Muscle layer of colon (tissue), 2 donors: ENCODE data around the gene RAB1B.

Source experiments
- H3K27ac ChIP-seq: one replicate; pipeline ENCODE4 v1.7.0; 2013; ENCODE audit warnings: low read depth, mild to moderate bottlenecking, low read length, moderate library complexity
- H3K27me3 ChIP-seq, 2 donors: one replicate each; pipeline ENCODE4 v1.7.0; 2013; ENCODE audit warnings: low read length in 2 of 2, mild to moderate bottlenecking in 2 of 2; ENCODE audit not compliant: insufficient read depth in 2 of 2, control insufficient read depth in 1 of 2
- H3K36me3 ChIP-seq: one replicate; pipeline ENCODE4 v1.7.0; 2013; ENCODE audit warnings: mild to moderate bottlenecking, low read length; ENCODE audit not compliant: insufficient read depth
- H3K4me1 ChIP-seq: one replicate; pipeline ENCODE4 v1.7.0; 2013; ENCODE audit warnings: mild to moderate bottlenecking, low read length; ENCODE audit not compliant: insufficient read depth
- H3K4me3 ChIP-seq, 2 donors: one replicate each; pipeline ENCODE4 v1.7.0; 2013; ENCODE audit warnings: low read length in 2 of 2, low read depth in 1 of 2, mild to moderate bottlenecking in 1 of 2, moderate library complexity in 1 of 2
- H3K9ac ChIP-seq: one replicate; pipeline ENCODE4 v1.7.0; 2013; ENCODE audit warnings: low read length
- H3K9me3 ChIP-seq: one replicate; pipeline ENCODE4 v1.7.0; 2013; ENCODE audit warnings: mild to moderate bottlenecking, low read length
- donor health status: abdominal sarcoma.
- donor health status: Adenocarcinoma of cecum.

The RAB1B gene

DNA sequence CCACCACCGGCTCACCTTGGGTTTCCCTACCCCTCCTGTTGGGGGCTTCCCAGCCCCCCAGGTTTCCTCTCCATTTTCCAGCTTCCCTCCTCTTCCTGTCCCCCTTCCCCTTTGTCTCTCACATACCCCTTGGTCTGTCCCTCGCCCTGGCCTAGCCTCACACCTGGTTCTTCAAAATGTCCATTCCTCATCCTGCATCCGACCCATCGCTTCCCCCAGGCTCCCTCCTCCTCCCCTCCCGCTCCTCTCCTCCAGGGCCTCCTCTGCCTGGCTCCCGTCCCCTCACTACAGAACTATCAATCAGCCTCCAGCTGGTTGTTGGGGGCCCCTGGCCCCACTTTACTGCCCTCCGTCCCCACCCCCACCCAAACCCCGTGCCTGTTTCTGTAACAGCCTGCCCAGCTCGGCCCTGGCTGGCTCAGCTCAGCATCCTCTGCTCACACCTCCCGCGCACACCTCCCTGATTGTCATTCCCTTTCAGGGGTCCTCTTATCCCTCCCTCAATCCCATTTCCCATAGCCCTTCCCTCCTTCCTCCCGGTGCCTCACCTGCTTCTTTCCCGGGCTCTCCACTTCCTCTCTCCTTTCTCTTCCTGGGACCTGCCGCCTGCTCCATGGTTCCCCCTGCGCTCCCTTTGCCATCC lies 10.8 kb downstream of the RAB1B start:
- H3K36me3 ChIP-seq, result peaks cover 20% of the 10 kb centered on the region
- no peak overlapping the region for H3K9ac ChIP-seq

DNA sequence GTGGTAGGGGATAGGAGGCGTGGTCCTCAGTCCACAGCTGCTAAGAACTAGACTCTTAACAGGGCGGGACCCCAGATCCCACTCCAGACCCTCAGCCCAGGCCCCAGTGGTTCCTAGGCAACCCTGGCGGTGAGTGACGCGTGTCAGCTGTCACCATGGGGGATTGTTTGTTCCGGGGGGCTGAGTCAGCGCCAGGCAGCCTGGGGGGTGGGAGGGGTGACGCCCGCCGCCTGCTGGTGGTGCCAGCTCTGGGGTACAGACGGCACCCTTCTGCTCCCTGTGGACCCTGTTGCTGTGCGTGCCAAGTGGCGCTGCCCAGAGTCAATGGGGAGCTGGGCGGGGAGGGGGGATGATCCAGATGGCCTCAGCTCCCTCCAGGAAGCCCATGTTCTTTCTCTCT lies 12.0 kb downstream of the RAB1B start:
- peaks cover 12% of the 10 kb centered on the region for H3K4me1 ChIP-seq
- H3K36me3 ChIP-seq, result peaks cover 13% of the 10 kb centered on the region
- no peaks in the 10 kb centered on the region for H3K9me3 ChIP-seq
- no peak overlapping the region for H3K9ac ChIP-seq
- H3K4me3 ChIP-seq, result no peak overlapping the region
- no peak overlapping the region for H3K27ac ChIP-seq
- no peaks in the 10 kb centered on the region for H3K27me3 ChIP-seq

More for the DNA sequence above, 10.8 kb downstream of the RAB1B start:
- H3K27me3 ChIP-seq, result no peaks in the 10 kb centered on the region
- no peak overlapping the region for H3K4me3 ChIP-seq
- H3K4me1 ChIP-seq, result peaks cover 12% of the 10 kb centered on the region
- H3K27ac ChIP-seq, result no peak overlapping the region
- no peaks in the 10 kb centered on the region for H3K9me3 ChIP-seq

DNA sequence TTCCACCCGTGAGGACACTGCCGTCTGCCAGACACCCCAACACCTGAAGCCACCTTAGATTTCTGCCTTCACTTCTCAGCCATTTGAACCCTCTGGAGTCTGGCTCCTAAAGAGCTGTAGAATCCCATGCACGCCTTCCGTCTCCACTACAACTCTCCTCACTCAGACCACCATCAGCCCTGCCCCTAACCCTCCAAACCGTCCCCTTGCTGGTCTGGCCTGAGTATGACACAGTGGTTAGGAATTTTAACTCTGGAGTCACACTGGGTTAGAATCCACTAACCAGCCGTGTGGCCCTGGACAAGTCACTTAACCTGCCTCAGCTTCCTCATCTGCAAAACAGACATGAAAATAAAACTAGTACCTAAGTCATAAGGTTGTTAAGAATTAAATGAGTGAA lies 12.6 kb downstream of the RAB1B start:
- Histone ChIP-seq H3K4me3 (no peak overlapping the region), H3K36me3 (peaks cover 11% of the 10 kb centered on the region), H3K4me1 (peaks cover 12% of the 10 kb centered on the region), H3K9ac (no peak overlapping the region), H3K27me3 (no peaks in the 10 kb centered on the region), H3K9me3 (no peaks in the 10 kb centered on the region), H3K27ac (no peak overlapping the region)

DNA sequence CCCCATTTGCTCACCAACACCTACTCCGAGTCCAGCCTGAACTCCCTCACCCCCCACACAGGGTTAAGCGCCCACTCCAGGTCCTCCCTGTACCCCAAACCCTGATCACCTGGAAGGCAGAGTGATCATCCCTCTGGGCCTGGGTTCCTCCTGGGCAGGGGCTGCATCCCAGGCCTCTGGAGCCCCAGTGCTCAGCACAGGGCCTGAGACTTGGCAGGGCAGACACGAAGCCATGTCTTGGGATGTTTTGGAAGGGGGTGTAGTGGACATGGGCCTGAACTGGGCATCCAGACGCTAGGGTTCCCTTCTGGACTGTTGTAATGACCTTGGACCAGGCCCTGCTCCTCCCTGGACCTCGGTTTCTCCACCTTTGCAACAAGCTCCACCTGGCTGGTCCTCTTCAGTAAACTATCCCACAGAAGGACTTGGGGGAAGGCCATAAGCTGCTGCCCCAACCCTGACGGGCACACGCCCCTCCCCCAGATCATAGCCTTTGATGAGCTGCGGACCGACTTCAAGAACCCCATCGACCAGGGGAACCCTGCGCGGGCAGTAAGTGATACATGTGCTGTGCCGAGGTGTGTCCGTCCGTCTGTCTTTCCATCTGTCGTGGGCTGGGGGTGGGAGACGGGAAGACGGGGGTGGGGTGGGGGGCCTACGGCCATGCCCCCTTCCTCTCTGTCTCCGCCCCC lies 13.5 kb downstream of the RAB1B start:
- H3K36me3 ChIP-seq, result peaks cover 7% of the 10 kb centered on the region
- no peaks in the 10 kb centered on the region for H3K27me3 ChIP-seq
- H3K4me3 ChIP-seq, result no peak overlapping the region
- peaks cover 13% of the 10 kb centered on the region for H3K4me1 ChIP-seq
- no peak overlapping the region for H3K9ac ChIP-seq
- H3K27ac ChIP-seq, result no peak overlapping the region
- no peaks in the 10 kb centered on the region for H3K9me3 ChIP-seq

DNA sequence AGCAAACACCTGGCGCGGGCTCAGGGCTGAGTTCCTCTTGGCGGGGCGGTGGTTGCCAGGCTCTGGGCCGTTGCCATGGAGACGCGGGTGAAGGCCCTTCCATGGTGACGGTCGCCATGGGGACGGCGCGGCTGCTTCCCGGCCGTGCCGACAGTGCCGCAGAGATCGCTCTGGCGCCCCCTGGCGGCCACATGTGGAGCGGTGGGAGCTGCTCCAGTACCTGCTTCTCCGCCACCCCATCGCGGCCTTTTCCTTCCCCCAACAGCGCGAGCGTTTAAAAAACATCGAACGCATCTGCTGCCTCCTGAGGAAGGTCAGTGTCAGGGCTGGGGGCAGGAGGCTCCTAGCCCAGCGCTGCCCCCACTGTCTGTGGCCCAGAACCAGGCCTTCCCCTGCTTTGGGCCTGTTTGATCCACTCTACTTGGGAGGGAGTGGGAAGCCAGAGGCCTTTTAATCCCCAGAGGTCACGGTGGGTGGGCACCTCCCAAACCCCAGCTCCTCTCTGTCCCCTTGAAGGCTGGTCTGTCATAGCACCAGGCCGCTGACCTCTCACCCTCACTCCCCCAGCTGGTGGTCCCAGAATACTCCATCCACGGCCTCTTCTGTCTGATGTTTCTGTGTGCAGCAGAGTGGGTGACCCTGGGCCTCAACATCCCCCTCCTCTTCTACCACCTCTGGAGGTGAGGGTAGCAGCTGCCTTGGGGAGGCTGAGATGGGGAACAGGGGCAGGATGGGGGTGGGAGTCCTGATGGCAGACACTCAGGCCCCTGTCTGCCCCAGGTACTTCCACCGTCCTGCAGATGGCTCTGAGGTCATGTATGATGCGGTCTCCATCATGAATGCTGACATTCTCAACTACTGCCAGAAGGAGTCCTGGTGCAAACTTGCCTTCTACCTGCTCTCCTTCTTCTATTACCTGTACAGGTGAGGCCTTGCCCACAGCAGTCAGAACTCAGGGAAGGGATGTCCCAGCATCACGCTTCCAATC lies 14.3 kb downstream of the RAB1B start:
- Histone ChIP-seq H3K4me1 (peaks cover 21% of the 10 kb centered on the region), H3K27me3 (no peaks in the 10 kb centered on the region), H3K9ac (no peak overlapping the region), H3K27ac (no peak overlapping the region), H3K9me3 (no peaks in the 10 kb centered on the region), H3K4me3 (no peak overlapping the region), H3K36me3 (peaks cover 7% of the 10 kb centered on the region)

DNA sequence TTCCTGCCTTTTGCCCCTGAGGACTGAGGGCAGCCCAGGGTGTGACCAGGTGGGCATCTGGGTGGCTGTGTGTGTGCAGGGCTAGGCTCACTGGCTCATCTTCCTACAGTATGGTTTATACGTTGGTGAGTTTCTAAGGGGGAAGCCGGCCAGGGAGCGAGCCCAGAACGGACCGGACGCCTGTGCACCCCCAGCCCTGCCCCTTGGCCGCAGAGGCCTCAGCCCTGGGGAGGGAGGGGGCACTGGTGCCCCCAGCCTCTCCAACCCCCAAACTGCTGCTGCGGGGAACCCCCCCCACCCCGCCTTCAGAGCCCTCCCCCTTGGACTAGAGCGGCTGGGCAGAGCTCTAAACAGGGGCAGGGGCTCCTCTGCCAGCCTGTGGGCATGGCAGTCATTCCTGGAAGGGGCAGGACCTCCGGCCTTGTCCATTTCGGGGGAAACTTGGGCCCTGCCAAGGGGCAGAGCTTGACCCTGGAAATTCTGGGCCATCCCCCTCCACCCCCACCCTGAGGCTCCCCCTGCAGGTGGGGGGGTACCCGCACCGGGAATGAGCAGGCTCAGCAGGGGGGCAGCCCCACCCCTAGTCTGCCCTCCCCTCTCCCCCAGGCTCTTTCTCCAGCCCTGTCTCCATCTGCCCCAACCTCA lies 15.1 kb downstream of the RAB1B start:
- H3K9ac ChIP-seq, result no peak overlapping the region
- H3K4me3 ChIP-seq, result no peak overlapping the region
- peaks cover 26% of the 10 kb centered on the region for H3K4me1 ChIP-seq
- no peaks in the 10 kb centered on the region for H3K9me3 ChIP-seq
- H3K36me3 ChIP-seq, result peaks cover 7% of the 10 kb centered on the region
- H3K27ac ChIP-seq, result no peak overlapping the region
- H3K27me3 ChIP-seq, result no peaks in the 10 kb centered on the region

DNA sequence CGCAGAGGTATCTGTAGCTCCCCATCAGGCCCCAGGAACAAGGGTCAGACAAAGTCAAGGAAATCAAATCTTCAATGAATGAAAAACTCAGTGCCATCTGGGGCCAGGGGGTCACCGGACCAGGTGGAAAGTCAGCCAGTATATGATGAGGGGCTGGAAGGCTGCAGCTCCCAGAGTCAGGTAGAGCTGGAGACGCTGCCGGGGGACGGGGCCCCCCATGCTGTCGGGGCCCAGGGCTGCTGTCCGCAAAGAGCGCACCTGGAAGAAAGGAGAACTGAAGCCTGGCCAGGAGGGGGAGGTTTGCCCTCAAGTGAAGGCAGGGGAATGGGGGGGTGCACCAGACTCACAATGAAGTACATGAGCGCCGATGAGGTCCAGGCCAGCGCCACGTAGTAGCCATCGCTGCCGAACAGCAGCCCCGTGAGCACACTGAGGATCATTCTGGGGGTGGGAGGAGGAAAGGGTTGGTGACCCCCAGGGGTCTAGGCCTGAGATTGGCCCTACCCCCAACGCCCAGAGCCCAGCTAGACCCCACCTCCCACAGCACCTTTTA lies 16.2 kb downstream of the RAB1B start:
- peaks cover 27% of the 10 kb centered on the region for H3K4me1 ChIP-seq
- no peak overlapping the region for H3K4me3 ChIP-seq
- H3K9me3 ChIP-seq, result no peaks in the 10 kb centered on the region
- no peak overlapping the region for H3K9ac ChIP-seq
- no peak overlapping the region for H3K27ac ChIP-seq
- no peaks in the 10 kb centered on the region for H3K27me3 ChIP-seq
- H3K36me3 ChIP-seq, result peaks cover 7% of the 10 kb centered on the region

DNA sequence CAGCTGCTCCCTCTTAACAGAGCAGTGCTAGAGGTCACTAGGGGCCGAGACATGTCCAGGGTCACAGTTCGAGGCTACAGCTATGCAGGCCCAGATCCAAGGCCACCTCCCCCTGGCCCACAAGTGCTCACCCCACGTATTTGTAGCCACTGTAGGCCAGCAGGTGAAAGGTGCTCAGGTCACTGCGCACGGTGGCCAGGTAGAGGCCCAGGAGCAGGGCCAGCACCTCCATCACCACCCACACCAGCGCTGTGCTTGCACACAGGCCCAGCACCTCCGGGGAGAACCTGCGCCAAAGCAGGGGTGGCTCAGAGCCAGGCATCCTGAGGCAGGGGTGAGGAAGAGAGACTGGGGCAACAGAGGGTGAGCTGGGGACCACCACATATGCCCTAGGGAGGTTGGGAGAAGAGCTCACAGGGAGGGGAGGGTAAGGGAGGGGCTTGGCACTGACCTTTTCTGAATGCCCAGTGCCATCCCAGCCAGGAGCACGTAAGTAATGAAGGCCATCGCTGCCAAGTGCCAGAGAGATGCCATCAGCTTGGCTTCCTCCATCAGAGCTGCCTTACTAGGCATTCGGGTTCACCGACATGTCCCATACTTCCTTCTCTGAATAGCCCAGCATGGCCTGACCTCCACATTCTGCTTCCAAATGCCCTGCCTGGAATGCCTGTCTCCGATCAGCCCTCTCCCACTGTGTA lies 17.0 kb downstream of the RAB1B start:
- Histone ChIP-seq H3K27ac (no peak overlapping the region), H3K4me3 (no peak overlapping the region), H3K4me1 (peaks cover 31% of the 10 kb centered on the region), H3K36me3 (peaks cover 7% of the 10 kb centered on the region), H3K9me3 (no peaks in the 10 kb centered on the region), H3K27me3 (no peaks in the 10 kb centered on the region), H3K9ac (no peak overlapping the region)

DNA sequence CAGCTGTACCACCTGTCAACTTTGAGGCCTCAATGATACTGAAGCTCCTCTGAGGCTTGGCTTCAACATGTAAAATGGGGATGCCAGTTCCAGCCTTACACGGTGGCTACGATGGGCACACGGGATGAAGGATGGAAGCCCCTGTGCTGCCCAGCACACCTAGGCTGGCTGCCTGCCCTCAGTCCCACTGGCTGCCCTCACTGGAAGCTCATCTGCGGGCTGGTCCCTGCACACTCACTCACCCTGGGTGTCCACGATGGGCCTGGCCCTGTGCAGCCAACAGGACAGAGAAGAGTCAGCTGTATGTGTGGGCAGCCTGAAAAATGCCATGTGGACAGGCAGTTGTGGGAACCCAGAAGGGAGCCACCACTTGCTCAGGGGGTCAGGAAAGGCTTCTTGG lies 18.3 kb downstream of the RAB1B start:
- H3K4me3 ChIP-seq, result no peak overlapping the region
- peaks cover 31% of the 10 kb centered on the region for H3K4me1 ChIP-seq
- no peak overlapping the region for H3K27ac ChIP-seq
- H3K27me3 ChIP-seq, result peaks cover 5 to 8% of the 10 kb centered on the region in 2 donors
- H3K36me3 ChIP-seq, result peaks cover 7% of the 10 kb centered on the region
- no peaks in the 10 kb centered on the region for H3K9me3 ChIP-seq
- H3K9ac ChIP-seq, result no peak overlapping the region

DNA sequence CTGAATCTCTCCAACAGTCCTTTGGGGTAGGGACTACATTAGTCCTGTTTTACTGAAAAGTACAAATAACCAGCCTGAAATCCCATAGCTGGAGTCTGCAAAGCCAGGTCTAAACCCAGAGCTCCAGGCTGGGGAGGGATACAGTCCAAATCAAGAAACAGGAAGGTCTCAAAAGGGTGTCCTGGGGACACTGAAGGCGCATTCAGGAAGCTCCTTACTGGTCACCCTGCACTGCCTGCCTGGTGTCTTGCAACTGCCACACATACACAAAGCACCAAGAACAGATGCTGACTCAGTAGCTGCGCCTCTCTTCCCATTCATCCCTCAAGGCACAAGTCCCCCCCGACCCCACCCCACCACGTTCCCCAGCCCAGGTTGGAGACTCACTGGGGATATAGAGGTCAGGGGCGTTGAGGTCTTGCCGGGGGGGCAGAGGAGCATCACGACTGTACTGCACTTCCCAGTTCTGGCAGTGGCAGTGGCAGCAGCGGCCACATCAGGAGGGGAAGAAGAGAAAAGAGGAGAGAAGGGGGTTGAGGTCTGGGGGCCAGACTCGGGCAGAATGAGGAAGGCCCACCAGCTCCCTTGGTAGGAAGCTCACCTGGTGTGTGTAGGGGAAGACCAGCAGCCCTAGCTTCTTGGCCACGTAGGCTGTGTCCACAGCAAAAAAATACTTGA lies 18.9 kb downstream of the RAB1B start:
- no peaks in the 10 kb centered on the region for H3K9me3 ChIP-seq
- H3K27ac ChIP-seq, result no peak overlapping the region
- H3K4me1 ChIP-seq, result peaks cover 26% of the 10 kb centered on the region
- H3K4me3 ChIP-seq, result no peak overlapping the region
- no peak overlapping the region for H3K9ac ChIP-seq
- peaks cover 7% of the 10 kb centered on the region for H3K36me3 ChIP-seq
- peaks cover 7 to 14% of the 10 kb centered on the region in 2 donors for H3K27me3 ChIP-seq
